ENCODE results near the gene PRKCQ. TPM values are rescaled to one million over a fixed set of nuclear protein-coding genes. Genes with fewer than 3 reads are reported as not detected.
A peak's percentile ranks its signal among the peaks of the same experiment; 100 is the strongest.

PRKCQ gene
- total and polyA plus RNA-seq, 3 donors from 2014 or later = 2.5 to 3.0 (median 2.9) TPM

- Histone ChIP-seq H3K27me3 (no peaks in the 10 kb centered on the region), H3K27ac (no peak overlapping the region), H3K9me3 (no peaks in the 10 kb centered on the region), H3K4me1 (peaks cover 3% of the 10 kb centered on the region), H3K36me3 (ENCODE audit: low read depth, missing control alignments) (no peaks in the 10 kb centered on the region), H3K4me3 (no peak overlapping the region)
- no peak for TF ChIP-seq POLR2A (IDR thresholded peaks at IDR 0.05)
- TF ChIP-seq, protein P1, sequence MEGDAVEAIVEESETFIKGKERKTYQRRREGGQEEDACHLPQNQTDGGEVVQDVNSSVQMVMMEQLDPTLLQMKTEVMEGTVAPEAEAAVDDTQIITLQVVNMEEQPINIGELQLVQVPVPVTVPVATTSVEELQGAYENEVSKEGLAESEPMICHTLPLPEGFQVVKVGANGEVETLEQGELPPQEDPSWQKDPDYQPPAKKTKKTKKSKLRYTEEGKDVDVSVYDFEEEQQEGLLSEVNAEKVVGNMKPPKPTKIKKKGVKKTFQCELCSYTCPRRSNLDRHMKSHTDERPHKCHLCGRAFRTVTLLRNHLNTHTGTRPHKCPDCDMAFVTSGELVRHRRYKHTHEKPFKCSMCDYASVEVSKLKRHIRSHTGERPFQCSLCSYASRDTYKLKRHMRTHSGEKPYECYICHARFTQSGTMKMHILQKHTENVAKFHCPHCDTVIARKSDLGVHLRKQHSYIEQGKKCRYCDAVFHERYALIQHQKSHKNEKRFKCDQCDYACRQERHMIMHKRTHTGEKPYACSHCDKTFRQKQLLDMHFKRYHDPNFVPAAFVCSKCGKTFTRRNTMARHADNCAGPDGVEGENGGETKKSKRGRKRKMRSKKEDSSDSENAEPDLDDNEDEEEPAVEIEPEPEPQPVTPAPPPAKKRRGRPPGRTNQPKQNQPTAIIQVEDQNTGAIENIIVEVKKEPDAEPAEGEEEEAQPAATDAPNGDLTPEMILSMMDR (IDR thresholded peaks at IDR 0.05) = no peak
- 52 to 73% methylated on average over 1 of the region's 1 CpG for WGBS, 2 donors
- DNase-seq = no peak
- intact Hi-C loops (cut with DNase I; ENCODE audit: low total_unique reads) = loop anchor here (5.0 to 10.0 kb wide), 2 partner anchors 200 to 292 kb away; partner anchors contain the start of gene PFKFB3
These were observed 175.7 kb downstream of the PRKCQ start for GRCh38 chr10:6404127-6405072.

GRCh38 chr10:6402960-6403359, 177.1 kb downstream of the PRKCQ start:
- intact Hi-C loops (cut with DNase I; ENCODE audit: low total_unique reads) = loop anchor here (5.0 to 10.0 kb wide), 2 partner anchors 198 to 291 kb away; partner anchors contain the start of gene PFKFB3
- Histone ChIP-seq H3K27me3 (no peaks in the 10 kb centered on the region), H3K9me3 (no peaks in the 10 kb centered on the region), H3K27ac (no peak overlapping the region), H3K4me1 (peaks cover 3% of the 10 kb centered on the region), H3K36me3 (ENCODE audit: low read depth, missing control alignments) (no peaks in the 10 kb centered on the region), H3K4me3 (no peak overlapping the region)
- 61 to 83% methylated on average over 8 of the region's 8 CpGs for WGBS, 2 donors
- no peak for DNase-seq
- TF ChIP-seq POLR2A (IDR thresholded peaks at IDR 0.05) = no peak
- TF ChIP-seq, protein P1 (IDR thresholded peaks at IDR 0.05) = no peak

DNA sequence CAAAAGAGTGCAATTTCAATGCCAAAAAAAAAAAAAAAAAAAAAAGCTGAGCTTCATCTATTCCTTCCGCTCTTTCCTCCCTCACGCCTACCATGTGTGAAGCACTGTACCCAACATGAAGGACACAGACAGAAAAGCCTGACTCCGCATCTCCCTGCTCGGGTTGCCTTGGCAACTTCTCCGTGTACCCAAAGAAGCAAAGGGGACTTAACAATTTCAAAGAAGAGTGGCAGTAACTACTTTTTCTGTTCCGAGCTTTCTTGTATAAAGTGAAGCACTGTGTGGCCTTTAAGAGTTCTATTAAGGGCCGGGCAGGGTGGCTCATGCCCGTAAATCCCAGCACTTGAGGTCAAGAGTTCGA, 177.7 kb downstream of the PRKCQ start:
- intact Hi-C loops (cut with DNase I; ENCODE audit: low total_unique reads) = loop anchor here (5.0 to 10.0 kb wide), 2 partner anchors 198 to 290 kb away; partner anchors contain the start of gene PFKFB3
- no peaks in the 10 kb centered on the region for H3K9me3 ChIP-seq
- no peak for DNase-seq
- no peaks in the 10 kb centered on the region for H3K27me3 ChIP-seq
- no peak for TF ChIP-seq POLR2A (IDR thresholded peaks at IDR 0.05)
- TF ChIP-seq, protein P1 (IDR thresholded peaks at IDR 0.05) = no peak
- no peak overlapping the region for H3K27ac ChIP-seq
- H3K4me1 ChIP-seq = peaks cover 3% of the 10 kb centered on the region
- H3K4me3 ChIP-seq = no peak overlapping the region
- no peaks in the 10 kb centered on the region for H3K36me3 ChIP-seq (ENCODE audit: low read depth, missing control alignments)
- WGBS, 2 donors = 62 to 76% methylated on average over 9 of the region's 9 CpGs

- H3K4me1 ChIP-seq = peaks cover 3% of the 10 kb centered on the region
- intact Hi-C loops (cut with DNase I; ENCODE audit: low total_unique reads) = loop anchor here (5.0 to 10.0 kb wide), 2 partner anchors 197 to 289 kb away; partner anchors contain the start of gene PFKFB3
- H3K36me3 ChIP-seq (ENCODE audit: low read depth, missing control alignments) = no peaks in the 10 kb centered on the region
- no peak overlapping the region for H3K27ac ChIP-seq
- H3K4me3 ChIP-seq = no peak overlapping the region
- TF ChIP-seq, protein P1 (IDR thresholded peaks at IDR 0.05) = peak; percentile 68 to 77 (median 75)
- no peak for TF ChIP-seq POLR2A (IDR thresholded peaks at IDR 0.05)
- peak; percentile 87 for DNase-seq
- WGBS, 2 donors = 17 to 22% methylated on average over 18 of the region's 18 CpGs
- H3K27me3 ChIP-seq = no peaks in the 10 kb centered on the region
- no peaks in the 10 kb centered on the region for H3K9me3 ChIP-seq
These were observed 178.3 kb downstream of the PRKCQ start for GRCh38 chr10:6401558-6402348.

All from testis (tissue), 3 donors.